Glutamatergic neuron (in vitro differentiated cells): Measurements from ENCODE around the gene KIF1A. TPM values are rescaled to one million over a fixed set of nuclear protein-coding genes. Genes with fewer than 3 reads are reported as not detected.

ENCODE experiments used
- DNase-seq: peaks from one replicate; pipeline ENCODE4 v3.0.0; 2022
- H3K27ac Mint-ChIP-seq: one replicate; pipeline ENCODE4 v1.8.0; 2020; ENCODE audit warnings: mild to moderate bottlenecking, mixed read lengths, inconsistent platforms; ENCODE audit not compliant: unreplicated experiment
- H3K27me3 Mint-ChIP-seq: one replicate; pipeline ENCODE4 v1.8.0; 2020; ENCODE audit warnings: mild to moderate bottlenecking, moderate library complexity, mixed read lengths, inconsistent platforms; ENCODE audit not compliant: unreplicated experiment
- H3K36me3 Mint-ChIP-seq: one replicate; pipeline ENCODE4 v1.8.0; 2020; ENCODE audit warnings: mild to moderate bottlenecking, mixed read lengths, inconsistent platforms; ENCODE audit not compliant: unreplicated experiment
- H3K4me1 Mint-ChIP-seq: one replicate; pipeline ENCODE4 v1.8.0; 2020; ENCODE audit warnings: mild to moderate bottlenecking, low read depth, mixed read lengths, inconsistent platforms; ENCODE audit not compliant: unreplicated experiment
- H3K4me3 Mint-ChIP-seq: one replicate; pipeline ENCODE4 v1.8.0; 2020; ENCODE audit warnings: mild to moderate bottlenecking, mixed read lengths, inconsistent platforms; ENCODE audit not compliant: unreplicated experiment
- H3K9me3 Mint-ChIP-seq: one replicate; pipeline ENCODE4 v1.8.0; 2020; ENCODE audit warnings: mild to moderate bottlenecking, moderate library complexity, mixed read lengths, inconsistent platforms; ENCODE audit not compliant: unreplicated experiment
- total RNA-seq: library from RNA; stranded (reverse); fragmentation: NEBNext Ultra II Directional; extraction: Animal tissue kit (Norgen Biotek cat#: 25700); gene quantifications from one replicate; pipeline ENCODE4 v1.2.1, GENCODE V29; 2021; ENCODE audit not compliant: unreplicated experiment
- TF ChIP-seq, protein P1 (sequence below): fragments of 200-600 bp; sonication (generic); IDR thresholded peaks from one replicate; pipeline ENCODE4 v1.5.0; 2021; ENCODE audit not compliant: partially characterized antibody, unreplicated experiment

The KIF1A gene
- total RNA-seq, 1 donor from 2014 or later, result 439 TPM

DNA sequence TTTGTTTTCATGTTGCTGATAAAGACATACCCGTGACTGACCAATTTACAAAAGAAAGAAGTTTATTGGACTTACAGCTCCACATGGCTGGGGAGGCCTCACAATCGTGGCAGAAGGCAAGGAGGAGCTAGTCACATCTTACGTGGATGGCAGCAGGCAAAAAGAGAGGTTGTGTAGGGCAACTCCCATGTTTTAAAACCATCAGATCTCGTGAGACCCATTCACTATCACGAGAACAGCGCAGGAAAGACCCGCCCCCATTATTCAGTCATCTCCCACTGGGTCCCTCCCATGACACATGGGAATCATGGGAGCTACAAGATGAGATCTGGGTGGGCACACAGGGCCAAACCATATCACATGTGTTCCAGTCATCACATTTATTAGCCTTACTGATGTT is 111.6 kb downstream of the KIF1A start:
- no peak overlapping the region for H3K4me3 Mint-ChIP-seq
- peaks cover 5% of the 10 kb centered on the region for H3K27me3 Mint-ChIP-seq
- peaks cover 11% of the 10 kb centered on the region for H3K9me3 Mint-ChIP-seq
- H3K36me3 Mint-ChIP-seq, result no peaks in the 10 kb centered on the region
- H3K27ac Mint-ChIP-seq, result no peak overlapping the region
- no peak for DNase-seq
- peaks cover 9% of the 10 kb centered on the region for H3K4me1 Mint-ChIP-seq
- TF ChIP-seq, protein P1, sequence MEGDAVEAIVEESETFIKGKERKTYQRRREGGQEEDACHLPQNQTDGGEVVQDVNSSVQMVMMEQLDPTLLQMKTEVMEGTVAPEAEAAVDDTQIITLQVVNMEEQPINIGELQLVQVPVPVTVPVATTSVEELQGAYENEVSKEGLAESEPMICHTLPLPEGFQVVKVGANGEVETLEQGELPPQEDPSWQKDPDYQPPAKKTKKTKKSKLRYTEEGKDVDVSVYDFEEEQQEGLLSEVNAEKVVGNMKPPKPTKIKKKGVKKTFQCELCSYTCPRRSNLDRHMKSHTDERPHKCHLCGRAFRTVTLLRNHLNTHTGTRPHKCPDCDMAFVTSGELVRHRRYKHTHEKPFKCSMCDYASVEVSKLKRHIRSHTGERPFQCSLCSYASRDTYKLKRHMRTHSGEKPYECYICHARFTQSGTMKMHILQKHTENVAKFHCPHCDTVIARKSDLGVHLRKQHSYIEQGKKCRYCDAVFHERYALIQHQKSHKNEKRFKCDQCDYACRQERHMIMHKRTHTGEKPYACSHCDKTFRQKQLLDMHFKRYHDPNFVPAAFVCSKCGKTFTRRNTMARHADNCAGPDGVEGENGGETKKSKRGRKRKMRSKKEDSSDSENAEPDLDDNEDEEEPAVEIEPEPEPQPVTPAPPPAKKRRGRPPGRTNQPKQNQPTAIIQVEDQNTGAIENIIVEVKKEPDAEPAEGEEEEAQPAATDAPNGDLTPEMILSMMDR, result no peak

- peak; percentile 4 for DNase-seq
- Mint-ChIP-seq H3K27me3 (peaks cover 3% of the 10 kb centered on the region), H3K4me3 (no peak overlapping the region), H3K27ac (no peak overlapping the region), H3K9me3 (peaks cover 8% of the 10 kb centered on the region), H3K4me1 (peaks cover 9% of the 10 kb centered on the region), H3K36me3 (no peaks in the 10 kb centered on the region)
- TF ChIP-seq, protein P1, result no peak
Measured at GRCh38 chr2:240707821-240708220, 112.2 kb downstream of the KIF1A start.

DNA sequence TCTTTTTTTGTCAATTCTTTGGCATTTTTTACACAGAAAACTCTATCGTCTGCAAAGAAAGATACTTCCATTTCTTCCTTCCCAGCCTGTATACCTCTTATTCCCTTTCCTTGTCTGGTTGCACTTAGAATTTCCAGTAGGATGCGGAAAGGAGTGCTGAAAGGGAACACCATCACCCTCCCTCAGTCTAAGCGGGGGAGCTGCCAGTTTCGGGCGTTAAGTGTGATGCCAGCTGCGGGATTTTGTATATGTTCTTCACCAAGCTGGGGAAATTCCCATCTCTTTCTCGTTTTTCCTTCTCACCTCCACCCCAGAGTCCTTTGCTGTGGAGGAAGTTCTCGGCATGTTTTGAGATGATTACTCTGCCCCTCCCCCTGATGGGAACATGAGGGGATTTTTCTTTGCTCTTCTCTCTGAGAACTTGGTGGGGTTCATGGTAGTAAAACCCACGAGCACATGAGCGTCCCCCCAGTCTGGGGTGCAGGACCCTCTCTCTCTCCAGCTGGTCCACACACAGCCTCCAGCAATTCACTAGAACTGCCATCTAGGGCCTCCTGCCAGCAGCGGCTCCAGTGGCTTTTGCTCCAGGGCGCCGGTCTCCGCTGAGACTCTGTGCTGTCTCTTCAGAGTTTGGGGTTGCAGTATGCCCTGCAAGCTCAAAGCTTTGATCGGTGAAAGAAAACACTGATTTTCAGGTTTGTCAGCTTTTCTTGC is 112.8 kb downstream of the KIF1A start:
- H3K4me1 Mint-ChIP-seq, result peaks cover 9% of the 10 kb centered on the region
- H3K9me3 Mint-ChIP-seq, result peaks cover 8% of the 10 kb centered on the region
- DNase-seq, result peak; percentile 13
- TF ChIP-seq, protein P1, result no peak
- H3K27me3 Mint-ChIP-seq, result peaks cover 3% of the 10 kb centered on the region
- no peak overlapping the region for H3K4me3 Mint-ChIP-seq
- H3K27ac Mint-ChIP-seq, result no peak overlapping the region
- H3K36me3 Mint-ChIP-seq, result no peaks in the 10 kb centered on the region

DNA sequence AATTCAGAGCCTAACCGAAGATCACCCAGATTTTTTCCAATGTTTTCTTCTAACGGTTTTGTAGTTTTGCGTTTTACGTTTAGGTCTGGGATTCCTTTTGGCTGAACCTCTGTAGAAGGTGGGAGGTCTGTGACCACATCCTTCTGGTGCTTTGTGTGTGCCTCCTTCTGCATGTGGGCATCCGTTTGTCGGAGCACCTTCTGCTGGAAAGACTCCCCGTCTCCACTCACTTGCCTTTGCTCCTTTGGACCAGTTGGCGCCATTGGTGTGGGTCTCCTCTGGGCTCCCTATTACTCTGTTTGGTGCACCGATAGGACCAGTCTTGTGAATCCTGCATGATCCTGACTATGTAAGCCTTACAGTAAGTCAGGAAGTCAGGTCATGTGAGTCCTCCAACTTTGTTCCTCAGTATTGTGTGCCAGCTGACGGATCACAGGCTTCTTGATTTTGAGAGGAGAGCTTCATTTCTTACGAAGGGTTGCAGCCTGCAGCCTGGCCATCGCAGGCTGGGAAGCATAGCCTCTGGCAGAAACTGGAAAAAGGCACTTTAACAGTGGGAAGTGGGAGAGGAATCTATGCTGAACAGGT is 114.7 kb downstream of the KIF1A start:
- H3K4me3 Mint-ChIP-seq, result no peak overlapping the region
- peaks cover 4% of the 10 kb centered on the region for H3K9me3 Mint-ChIP-seq
- H3K27me3 Mint-ChIP-seq, result peaks cover 3% of the 10 kb centered on the region
- H3K27ac Mint-ChIP-seq, result no peak overlapping the region
- peak; percentile 2 for DNase-seq
- TF ChIP-seq, protein P1, result no peak
- peaks cover 3% of the 10 kb centered on the region for H3K4me1 Mint-ChIP-seq
- no peaks in the 10 kb centered on the region for H3K36me3 Mint-ChIP-seq

GRCh38 chr2:240704651-240705050 is 115.4 kb downstream of the KIF1A start:
- TF ChIP-seq, protein P1, result no peak
- H3K9me3 Mint-ChIP-seq, result peaks cover 4% of the 10 kb centered on the region
- no peak for DNase-seq
- H3K27ac Mint-ChIP-seq, result no peak overlapping the region
- H3K4me3 Mint-ChIP-seq, result peak overlapping the region; percentile 2
- H3K4me1 Mint-ChIP-seq, result peaks cover 3% of the 10 kb centered on the region
- H3K27me3 Mint-ChIP-seq, result peaks cover 3% of the 10 kb centered on the region
- H3K36me3 Mint-ChIP-seq, result no peaks in the 10 kb centered on the region
